HG03196 (cell line): ENCODE results near the gene RABGAP1L.

ENCODE experiments used
- ATAC-seq: cut with Tn5 transposase; IDR thresholded peaks from one replicate; pipeline ENCODE4 v1.9.1; 2021; ENCODE audit not compliant: unreplicated experiment

Gene RABGAP1L

DNA sequence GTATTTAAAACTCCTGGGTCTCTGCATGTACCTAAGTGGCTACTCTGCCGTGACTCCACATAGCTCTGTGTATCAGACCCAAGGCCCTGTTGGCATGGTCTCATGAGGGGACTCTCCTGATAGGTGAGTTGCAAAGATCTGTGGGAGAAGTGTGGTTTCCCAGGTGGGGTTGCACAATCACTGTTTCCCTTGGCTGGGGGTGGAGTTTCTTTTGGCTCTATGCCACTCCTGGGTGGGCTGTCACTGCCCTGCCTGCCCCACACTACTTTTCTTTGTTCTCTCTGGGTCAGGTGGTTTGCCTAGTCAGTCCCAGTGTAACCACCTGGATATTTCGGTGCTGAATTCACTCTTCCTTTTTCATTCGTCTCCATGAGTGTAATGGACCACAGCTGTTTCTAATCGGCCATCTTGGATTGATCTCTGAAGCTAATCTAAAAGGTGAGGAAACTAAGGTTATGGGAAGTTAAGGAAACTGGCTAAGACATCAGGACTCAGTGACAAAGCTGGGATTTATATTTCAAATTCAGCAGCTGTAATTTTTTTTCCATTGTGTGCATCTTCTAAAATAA, 743.3 kb downstream of the RABGAP1L start:
- ATAC-seq: no peak

DNA sequence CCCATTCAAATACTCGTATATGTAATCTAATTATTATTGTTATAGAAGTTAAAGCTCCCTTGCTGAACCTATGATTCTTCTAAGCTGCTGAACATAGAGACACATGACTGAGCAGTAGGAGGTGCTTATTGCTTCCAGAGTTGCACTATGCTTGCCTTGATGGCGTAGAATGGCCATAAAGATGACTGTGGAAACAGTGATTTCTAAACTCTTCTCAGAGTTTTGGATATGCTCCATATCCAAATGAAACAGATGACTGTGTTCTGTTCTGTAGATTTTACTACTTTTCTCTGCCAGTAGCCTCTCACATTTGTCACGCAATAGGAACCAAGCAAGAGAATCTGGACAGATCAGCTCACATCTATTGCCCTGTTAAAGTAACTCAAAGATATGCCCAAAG, 752.3 kb downstream of the RABGAP1L start:
- no peak for ATAC-seq

DNA sequence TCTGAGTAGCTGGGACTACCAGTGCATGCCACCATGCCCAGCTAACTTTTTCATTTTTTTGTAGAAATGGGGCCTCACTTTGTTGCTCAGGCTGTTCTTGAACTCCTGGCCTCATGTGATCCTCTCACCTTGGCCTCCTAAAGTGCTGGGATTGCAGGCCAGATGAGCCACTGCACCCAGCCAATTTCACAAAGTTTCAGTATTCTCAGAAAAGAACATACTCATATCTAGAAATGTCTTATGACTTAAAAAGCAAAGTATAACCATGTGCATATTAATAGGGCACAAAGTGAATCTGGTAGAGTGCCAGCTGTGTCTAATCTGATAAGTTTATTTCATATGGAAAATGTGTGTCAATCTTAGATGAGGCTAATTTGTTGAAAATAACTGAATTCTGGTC, 752.9 kb downstream of the RABGAP1L start:
- ATAC-seq: no peak

DNA sequence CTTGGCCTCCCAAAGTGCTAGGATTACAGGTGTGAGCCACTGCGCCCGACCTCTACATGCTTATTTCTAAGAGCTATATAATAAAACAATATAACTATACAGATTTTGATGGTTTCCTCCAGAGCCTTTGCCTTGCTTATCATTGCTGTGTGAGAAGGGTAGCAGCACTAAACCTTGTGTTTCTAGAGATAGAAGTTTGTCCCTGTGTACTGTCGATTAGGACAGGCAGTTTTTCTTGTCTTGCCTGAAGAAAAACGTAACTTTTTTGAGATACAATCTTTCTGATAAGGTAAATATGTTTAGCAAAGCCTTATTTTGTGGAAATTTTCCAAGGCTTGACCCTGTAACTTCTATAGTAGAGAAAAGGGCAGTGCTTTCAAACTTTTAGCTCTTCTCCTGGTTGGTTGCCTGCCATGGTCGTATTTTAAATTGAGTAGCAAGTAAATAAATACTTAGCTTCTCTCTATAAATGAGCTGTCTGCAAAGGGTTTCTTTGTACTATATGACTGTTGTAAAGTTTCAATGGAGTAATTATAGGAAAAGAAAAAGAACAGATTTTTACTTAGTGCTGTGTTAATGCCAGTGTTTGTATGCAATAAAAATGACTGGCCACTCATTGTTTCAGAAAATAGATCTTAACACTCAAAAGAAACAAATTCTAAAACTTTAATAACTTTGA, 754.0 kb downstream of the RABGAP1L start:
- ATAC-seq: no peak

DNA sequence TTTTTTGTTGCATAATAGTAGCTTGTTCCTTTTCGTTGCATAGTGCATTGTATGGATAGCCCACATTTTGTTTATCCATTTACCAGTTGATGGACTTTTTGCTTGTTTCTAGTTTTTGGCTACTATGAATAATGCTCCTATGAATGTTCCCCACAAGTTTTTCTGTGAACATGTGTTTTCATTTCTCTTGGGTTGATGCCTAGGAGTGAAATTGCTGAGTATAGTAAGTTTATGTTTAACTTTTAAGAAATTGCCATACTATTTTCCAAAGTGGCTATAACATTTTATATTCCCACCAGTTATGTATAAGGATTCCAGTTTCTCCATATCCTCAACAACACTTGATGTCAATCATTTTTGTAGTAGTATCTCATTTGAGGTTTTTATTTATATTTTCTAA, 755.7 kb downstream of the RABGAP1L start:
- ATAC-seq: no peak

DNA sequence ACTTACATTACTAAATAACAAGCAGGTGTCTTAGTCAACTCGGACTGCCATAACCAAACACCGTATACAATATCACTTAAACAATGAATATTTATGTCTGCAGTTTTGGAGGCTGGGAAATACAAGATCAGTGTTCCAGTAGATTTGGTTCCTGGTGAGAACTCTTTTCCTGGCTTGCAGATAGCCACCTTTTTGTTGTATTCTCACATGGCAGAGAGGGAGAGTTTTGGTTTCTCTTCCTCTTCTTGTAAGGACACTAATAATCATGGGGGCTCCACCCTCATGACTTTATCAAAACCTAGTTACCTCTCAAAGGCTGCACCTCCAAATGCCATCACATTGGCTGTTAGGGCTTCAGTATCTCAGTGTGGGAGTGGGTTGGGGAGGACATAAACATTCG, 757.5 kb downstream of the RABGAP1L start:
- no peak for ATAC-seq

DNA sequence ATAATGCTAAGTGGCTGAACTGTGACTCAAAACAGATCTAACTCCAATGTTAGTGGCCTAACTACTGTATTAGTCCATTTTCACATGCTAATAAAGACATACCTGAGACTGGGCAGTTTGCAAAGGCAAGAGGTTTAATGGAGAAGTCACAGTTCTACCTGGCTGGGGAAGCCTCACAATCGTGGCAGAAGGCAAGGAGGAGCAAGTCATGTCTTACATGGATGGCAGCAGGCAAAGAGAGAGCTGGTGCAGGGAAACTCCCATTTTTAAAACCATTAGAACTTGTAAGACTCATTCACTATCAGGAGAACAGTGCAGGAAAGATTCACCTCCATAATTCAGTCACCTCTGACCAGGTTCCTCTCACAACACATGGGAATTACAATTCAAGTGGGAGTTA, 760.8 kb downstream of the RABGAP1L start:
- ATAC-seq: no peak

DNA sequence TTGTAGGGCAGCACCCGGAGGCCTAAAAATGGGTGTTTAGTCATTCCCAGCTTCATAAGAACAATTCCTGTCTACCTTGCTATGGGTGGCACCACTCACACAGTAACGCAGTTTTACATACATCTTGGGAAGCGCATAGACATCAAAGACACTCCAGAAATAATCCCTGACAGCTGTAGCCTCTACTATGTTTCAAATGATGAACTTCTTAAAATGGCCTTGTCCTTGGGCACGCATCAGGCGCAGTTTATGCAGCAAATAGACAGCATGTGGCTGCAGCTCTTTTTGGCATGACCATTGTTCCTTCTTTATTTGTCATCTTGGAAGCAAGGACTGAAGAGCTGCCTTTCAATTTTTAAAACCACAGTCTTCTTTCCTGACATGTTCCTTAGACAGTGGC, 762.8 kb downstream of the RABGAP1L start:
- no peak for ATAC-seq

DNA sequence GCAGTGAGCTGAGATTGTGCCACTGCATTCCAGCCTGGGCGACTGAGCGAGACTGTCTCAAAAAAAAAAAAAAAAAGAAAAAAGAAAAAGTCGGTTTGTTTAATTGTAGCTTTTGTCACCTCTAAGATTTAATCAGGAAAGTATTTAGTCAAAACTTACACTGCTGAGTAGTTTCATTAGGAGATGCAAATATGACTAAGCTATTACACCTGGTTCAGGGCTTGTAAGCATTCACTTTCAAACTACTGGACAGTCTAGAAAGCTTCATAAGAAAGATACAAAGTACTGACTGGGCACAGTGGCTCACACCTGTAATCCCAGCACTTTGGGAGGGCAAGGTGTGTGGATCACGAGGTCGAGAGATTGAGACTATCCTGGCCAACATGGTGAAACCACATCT, 764.5 kb downstream of the RABGAP1L start:
- ATAC-seq: no peak

DNA sequence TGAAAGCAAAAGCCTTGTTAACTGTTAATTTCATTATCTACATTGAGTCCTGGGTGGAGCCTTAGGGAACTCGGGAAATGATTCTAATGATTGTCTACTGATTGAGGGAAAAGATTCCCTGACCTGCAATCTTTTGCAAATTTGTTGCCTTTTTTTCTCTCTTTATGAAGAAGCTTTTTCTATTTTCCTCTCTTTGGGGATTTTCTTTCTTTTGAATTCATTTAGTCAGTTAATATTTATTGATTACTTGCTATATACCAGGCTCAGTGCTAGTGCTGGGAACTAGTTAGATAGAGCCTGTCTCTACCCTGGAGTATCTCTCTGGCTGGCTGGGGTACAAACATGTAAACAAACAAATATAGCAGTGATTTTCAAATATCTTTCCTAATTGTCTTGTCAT, 769.2 kb downstream of the RABGAP1L start:
- ATAC-seq: no peak

DNA sequence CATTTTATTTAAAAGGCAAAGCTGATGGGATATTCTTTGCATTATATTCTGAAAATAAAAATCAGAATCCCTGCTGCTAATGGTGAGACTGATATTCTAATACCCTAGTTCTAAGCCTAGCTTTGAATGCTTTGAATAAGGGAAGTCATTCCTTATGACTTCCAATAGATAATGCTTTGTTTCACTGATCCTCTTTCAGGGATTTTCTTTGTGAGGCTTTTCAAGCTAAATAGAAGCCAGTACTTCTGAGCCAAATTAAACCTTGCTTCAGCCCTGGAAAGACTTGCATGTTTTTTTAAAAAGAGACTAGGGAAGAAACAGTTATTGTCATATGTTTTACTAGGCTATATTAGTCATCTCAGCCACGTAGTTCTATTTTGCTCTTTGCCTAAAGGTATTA, 771.9 kb downstream of the RABGAP1L start:
- ATAC-seq: no peak

DNA sequence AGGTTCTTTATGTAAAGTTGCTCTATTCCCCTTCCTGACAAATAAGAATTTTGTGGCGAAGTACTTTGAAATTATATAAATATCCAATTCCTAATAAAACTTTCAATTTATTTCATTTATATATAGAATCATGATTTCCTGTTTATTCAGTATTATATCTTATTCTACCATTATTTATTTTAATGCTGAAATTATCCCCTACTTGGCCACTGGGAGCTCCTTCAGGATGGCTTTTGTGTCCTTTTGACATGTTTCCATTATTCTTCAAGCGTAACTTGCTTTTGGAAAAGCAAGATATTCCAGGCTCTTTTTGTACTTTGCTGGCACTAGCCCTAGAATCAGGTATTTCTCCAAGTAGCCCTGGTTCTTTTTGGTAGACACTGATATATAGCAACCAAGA, 773.3 kb downstream of the RABGAP1L start:
- ATAC-seq: no peak

DNA sequence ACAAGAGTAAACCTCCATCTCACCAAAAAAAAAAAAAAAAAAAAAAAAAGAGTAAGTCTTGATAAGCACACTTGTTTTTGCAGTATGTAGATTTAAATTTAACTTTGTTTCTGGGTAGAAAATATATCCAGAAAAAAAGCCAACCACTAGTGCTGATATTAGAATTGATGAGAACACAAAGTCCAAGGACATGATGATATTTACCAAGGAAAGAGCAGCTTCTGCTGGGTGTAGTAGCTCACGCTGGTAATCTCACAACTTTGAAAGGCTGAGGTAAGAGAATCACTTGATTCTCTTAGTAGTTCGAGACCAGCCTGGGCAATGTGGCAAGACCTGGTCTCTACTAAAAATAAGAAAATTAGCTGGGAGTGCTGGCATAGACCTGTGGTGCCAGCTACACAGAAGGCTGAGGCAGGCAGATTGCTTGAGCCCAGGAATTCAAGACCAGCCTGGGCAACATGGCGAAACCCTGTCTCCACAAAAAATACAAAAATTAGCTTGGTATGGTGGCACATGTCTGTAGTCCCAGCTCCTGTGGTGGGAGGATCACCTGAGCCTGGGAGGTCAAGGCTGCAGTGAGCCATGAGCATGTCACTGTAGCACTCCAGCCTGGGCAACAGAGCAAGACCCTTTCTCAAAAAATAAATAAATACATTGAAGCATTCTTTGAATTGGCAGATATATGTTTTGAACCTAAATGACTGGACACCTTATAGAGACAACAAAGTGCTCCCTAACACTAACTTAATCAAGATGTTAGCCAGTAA, 776.8 kb downstream of the RABGAP1L start:
- no peak for ATAC-seq

DNA sequence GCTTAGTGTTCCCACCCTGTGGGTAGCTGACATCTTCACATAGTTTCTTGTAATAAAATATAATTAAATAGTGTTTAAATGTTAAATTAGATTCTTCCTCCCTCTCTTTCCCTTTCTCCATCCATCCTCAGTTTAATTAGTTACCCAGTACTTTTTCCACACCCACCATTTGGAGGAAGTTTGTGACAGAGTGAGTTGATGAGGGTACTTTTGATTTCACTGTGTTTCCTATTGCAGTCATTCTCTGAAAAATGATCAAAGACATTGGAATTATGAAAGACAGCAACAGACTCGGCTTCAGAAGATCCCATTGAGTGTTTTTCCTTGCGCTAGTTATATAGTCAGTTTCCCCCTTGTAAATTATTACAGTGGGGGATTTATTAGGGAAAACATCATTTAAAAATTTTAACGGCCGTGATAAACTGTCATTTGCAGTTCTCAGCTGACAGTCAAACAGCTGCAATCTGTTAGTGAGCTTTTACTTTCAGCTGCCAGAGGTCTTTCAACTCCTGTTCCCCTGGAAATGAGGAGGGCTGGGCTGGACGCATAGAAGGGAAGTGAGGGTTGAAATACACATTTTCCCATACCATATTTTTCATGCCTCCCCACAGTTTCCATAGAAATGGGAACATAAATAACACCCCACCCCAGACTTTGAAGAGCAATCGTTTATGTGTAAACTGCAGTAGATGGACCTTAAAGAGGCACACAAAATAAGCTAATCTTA, 779.1 kb downstream of the RABGAP1L start:
- ATAC-seq: no peak

DNA sequence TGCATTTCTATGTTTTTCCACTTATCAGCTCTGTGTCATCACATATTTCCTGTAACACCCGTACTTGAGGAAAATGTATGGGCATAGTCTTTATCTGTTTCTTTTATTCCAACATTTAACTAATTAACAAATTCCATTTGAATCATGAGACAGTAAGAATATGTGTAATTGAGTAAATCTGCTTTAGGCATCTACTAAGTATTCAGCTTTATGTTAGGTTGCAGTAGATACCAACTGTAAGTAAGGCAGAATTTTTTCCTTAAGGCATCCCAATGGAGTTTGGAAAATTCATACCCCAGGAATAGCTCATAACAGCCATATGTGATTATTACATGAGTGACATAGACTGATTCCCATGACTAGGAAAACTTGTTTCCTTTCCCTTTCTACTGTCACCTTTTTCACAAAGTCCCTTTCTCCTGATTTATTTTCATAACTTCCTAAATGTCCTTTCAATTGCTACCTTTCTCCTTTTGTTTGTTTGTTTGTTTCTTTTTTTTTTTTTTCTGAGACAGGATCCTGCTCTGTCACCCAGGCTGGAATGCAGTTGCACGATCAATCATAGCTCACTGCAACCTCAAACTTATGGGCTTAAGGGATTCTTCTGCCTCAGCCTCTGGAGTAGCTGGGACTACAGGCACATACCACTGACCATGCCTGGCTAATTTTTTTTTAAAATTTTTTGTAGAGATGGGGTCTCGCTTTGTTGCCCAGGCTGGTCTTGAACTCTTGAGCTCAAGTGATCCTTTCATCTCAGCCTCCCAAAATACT, 780.6 kb downstream of the RABGAP1L start:
- ATAC-seq: no peak

DNA sequence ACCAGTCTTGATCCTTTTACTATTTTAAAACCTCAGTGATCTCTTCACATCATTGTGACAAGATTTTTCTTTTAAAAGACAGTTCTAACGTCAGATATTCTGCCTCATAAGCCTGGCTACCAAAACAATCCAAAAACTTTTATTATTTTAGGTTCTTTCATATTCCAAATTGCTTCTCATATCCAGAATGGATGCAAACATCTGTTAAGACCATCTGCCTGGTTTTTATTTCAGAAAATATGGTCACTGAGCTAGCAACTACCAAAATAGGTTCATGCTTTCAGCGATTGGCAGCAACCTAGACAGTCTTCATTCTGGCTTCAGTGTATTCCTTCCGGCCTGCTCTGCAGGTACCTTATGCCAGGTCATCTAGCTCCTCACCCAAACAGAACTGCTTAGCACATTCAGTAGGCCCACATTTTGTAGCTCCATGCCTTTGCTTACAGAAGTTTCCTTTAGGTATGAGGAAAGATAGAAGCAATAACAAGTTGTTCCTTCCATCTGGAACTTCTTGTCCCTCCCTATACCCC, 781.4 kb downstream of the RABGAP1L start:
- no peak for ATAC-seq

DNA sequence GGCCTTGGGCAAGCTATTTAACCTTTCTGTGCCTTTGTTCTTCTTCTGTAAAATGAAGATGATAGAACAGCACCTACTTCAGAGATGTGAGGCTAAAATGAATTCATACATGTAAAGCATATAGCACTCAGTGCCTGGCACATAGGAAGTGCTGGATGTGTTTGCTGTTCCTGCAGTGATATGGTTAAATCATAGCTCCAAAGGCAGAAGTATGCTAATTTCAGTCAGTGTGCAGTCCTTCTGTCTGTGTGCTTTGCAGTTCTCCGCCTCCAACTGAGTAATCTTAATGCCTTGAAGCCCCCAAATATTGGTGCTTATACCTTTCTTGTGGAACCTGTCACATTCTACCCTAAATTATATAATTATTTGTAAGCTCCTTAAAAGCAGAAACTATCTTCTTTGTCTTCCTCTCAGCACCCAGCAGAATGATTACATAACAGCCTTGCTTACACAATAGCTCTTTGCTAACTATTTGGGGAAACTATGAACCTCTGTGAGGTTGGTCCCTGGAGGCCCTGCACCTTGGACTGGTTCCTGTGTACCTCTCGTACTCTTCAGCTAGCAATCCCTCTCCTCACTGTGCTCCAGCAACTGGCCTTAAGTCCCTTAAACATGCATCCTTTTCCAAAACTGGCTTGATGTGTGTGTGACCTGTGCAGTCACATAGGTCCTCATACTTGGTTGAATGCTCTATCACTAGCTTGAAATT, 783.4 kb downstream of the RABGAP1L start:
- no peak for ATAC-seq

DNA sequence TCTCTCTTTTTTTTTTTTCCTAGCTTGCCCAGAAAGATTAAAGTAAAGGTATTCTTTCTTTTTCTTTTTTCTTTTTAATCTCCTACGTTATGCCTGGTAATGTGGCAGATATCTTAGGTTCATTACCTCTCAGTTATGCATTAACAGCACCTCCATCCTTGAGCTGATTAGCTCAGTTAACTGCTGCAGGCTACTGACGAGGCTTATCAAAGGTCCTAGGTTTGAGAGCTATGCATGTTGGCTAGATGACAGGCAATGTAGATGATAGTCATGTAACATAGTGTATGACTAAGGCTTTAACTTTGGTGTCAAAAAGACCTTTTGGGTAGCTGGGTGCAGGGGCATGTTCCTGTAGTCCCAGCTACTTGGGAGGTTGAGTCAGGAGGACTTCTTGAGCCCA, 786.7 kb downstream of the RABGAP1L start:
- ATAC-seq: no peak

DNA sequence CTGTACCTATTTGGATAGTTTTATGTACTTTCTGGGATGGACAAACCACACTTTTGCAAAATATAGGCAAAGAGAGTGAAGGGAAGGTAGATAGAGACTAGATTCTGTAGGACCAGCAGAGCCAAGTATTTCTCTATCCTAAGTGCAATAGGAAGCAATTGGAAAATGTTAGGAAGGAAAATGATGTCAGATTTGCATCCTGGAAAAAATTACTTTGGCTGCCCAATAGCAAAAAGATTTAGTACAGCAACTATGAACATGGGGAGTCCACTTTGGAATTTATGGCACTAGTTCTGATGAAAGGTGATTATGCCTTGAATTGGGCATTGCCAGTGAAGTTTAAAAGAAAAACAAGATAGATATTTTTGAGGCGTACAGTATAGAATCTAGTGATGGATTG, 789.7 kb downstream of the RABGAP1L start:
- no peak for ATAC-seq

DNA sequence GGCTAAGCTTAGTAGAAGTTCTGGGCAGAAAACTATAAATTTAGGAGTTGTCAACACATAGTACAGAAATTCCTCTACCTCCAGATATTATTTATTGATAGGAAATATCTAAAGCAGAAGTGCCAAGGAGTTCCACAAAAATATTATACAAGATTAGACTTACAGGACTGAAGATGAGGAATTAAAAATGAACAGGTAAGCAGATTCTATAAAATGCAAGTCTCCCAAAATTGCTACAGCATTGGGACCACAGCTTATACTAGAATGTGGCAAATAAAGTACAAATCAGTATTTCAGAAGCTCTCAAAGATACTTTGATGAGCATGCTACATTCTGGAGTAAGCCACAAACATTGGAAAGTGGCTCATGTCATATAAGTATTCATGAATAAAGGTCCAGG, 790.3 kb downstream of the RABGAP1L start:
- ATAC-seq: no peak
